HG03378 (cell line): ENCODE data around the gene GNL2.
"Not testable (repeated sequence)": the region's sequence is repeated elsewhere in the genome, so short reads cannot be mapped to it uniquely, and the experiment has no call there.

Experiments
- ATAC-seq: cut with Tn5 transposase; IDR thresholded peaks from one replicate; pipeline ENCODE4 v1.9.1; 2021; ENCODE audit warnings: mild to moderate bottlenecking, moderate library complexity; ENCODE audit not compliant: unreplicated experiment

The GNL2 gene

DNA sequence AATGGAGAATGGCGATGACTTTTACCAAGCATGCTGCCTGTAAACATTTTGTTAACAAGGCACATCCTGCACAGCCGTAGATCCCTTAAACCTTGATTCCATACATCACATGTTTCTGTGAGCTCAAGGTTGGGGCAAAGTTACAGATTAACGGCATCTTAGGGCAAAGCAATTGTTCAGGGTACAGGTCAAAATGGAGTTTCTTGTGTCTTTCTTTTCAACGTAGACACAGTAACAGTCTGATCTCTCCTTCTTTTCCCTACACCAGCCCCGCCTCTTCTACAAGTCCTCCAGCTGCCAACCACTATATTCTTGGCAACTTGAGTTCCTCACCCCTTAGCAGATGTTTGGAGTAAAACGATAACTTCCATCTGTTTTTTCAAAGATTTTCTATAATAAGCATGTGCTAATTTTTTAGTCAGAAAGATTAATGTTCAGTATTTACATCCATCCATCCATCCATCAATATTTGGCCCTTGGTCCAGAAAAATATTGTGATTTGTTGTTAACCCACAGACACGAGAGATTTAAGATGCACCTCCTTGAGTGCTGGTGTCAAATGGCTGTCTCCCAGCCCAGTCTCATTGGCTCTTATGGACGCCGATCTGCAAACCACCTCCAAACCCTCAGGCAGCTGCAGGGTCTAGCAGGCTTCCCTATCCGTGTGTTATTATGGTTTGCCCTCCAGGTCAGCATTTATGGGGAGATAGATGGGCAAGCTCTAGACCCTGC lies 35.2 kb downstream of the GNL2 start:
- ATAC-seq = no peak

DNA sequence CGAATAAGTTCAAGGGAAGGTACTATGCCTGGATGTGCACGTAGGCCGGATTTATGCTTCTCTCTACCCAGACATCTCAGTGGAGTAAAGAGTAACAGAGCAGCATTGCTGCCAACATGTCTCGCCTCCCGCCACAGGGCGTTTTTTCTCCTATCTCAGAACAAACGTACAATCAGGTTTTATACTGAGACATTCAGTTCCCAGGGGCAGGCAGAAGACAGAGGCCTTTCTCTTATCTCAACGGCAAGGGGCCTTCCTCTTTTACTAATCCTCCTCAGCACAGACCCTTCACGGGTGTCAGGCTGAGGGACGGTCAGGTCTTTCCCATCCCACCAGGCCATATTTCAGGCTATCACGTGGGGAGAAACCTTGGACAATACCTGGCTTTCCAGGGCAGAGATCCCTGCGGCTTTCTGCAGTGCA lies 35.8 kb downstream of the GNL2 start:
- not testable (repeated sequence) for ATAC-seq

DNA sequence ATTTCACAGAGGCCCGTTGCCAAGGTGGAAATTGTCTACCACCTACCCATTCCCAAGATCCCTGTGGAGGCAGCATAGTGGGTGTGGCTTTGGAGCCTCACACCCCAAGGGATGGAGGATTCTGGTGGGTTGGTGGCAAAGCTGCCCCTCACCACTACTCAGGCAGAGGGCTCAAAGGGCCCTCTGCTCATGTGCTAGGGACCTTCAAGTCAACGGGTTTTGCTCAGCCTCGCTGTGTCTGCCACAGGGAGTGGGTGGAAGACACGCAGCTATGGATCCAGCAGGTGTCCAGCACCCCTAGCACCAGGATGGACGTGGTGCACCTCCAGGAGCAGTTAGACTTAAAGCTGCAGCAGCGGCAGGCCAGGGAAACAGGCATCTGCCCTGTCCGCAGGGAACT lies 36.7 kb downstream of the GNL2 start:
- no peak for ATAC-seq

DNA sequence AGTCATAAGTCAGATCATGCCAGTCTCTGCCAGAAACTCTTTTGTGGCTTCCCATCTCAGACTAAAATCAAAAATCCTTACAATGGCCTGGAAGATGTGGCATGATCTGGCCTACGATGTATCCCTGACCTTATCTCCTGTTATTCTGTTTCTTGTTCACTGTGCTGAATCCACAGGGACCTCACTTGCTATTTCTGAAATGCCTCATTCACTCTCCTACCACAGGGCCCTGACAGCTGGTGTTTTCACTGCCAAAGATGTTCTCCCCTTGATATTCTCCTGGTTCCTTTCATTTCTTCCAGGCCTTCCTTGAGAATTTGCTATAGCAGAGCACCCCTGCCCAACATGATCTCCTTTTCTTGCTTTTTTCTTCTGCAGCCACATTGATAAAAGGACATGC lies 37.3 kb downstream of the GNL2 start:
- ATAC-seq = no peak

DNA sequence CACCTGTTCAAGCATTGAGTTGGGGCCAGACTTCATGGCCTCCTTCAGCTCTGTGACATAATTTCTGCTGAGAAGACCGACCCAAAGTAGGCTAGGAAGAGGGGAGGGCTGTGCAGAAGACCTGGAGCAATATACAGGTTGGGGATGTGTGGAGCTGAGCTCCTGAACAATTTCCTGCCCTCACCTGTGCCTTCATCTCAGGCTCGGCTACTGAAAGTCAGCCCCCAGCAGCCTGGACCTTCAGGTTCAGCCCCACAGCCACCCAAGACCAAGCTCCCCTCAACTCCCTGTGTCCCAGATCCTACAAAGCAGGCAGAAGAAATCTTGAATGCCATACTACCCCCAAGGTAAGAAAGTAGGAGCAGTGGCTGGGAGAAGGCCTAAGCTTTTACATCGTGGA lies 38.3 kb downstream of the GNL2 start:
- no peak for ATAC-seq

DNA sequence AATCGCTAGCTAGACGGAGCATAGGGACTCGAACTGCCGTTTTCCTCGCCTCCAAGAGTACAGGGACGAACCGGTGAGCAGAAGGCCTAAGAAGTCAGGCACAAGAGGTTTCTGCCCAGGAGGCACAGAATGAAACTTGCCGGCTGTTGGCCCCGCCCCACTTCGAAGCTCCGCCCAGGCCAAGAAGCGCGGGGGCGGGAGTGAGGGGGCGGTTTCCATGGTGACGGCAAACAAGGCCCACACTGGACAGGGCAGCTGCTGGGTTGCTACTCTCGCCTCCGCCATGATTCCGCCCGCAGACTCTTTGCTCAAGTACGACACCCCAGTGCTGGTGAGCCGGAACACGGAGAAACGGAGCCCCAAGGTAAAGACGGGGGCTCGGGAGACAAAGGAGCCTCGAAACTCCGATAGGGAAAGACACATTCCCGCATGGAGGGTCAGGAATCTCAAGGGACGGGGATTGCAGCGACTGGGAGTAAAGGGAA lies 39.0 kb downstream of the GNL2 start, which contains the start of gene DNALI1:
Gene DNALI1, plus strand, starts transcription at position 229 of the 485 bp plus-strand sequence. Its CDS starts 55 bp downstream, at position 284.
- ATAC-seq = no peak

DNA sequence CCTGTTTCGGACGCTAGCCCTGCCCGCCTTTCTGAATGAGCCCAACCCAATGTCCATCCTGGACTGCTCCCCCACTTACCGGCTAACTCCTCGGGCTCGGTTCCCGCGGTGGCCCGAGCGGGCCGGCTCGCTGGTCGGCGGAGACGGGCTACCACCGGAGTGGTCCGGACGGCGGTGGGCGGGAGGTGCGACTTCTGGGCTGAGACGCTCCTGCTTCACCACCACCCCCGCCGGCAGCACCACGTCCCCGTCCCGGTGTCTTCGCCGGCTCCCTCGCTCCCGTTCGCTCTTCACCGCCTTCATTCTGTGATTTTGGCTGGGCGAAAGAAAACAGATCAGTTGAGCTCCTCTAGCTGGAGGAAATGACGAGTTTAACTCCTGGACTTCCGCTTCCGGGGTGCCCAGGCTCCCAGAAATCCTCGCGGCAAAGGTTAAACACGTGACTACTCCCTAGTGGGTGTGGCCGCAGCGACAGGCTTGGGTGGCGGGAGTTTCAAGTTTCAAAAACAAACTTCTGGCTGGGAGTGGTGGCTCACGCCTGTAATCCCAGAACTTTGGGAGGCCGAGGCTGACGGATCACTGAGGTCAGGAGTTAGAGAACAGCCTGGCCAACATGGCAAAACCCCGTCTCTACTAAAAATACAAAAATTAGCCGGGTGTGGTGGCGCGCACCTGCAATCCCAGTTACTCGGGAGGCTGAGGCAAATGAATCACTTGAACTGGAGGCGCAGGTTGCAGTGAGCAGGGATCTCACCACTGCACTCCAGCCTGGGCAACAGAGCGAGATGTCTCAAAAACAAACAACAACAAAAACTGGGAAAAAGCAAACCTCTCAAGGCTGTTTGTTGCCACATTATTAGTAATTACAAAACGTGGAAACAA lies 41.6 kb downstream of the GNL2 start, which contains the start of gene SNIP1:
Gene SNIP1, minus strand, starts transcription at position 367 of the 882 bp plus-strand sequence. Its CDS starts 64 bp downstream, at position 303.
- ATAC-seq = peak; percentile 80

DNA sequence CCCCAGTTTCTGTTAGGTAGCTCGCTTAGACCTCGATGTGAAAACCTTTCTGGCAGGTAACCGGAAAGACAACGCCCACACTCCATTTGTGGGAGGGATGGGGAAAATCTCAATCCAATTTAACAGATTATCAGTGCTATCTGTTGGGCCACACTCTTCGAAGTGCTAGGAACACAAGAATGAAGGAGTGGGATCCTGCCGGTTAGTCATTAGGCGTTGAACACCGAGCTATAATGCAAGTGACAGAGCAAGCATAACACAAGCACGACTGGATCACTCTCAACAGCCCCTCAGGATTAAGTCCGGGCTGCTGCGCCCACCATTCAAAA lies 42.2 kb downstream of the GNL2 start:
- ATAC-seq = no peak

DNA sequence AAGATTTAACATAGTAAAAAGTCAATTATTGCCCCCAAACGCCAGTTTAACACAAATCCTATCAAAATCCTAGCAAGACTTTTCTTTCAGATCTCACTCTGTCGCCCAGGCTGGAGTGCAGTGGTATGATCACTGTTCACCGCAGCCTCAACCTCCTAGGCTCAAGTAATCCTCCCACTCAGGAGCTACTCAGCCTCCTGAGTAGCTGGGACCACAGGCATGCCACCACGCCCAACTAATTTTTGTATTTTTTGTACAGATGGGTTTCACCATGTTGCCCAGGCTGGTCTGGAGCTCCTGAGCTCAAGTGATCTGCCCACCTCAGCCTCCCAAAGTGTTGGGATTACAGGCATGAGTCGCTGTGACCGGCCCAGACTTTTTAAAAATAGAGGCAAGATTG lies 46.4 kb downstream of the GNL2 start:
- ATAC-seq = no peak

DNA sequence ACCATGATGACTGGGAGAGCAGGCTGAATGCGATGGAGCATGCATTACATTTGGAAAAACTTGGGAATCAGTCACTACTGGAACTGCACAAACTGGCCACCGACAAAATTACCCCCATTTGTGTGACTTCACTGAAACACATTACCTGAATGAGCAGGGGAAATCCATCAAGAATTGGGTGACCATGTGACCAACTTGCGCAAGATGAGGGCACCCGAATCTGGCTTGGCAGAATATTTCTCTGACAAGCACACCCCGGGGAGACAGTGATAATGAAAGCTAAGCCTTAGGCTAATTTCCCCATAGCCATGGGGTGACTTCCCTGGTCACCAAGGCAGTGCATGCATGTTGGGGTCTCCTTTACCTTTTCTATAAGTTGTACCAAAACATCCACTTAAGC lies 50.7 kb downstream of the GNL2 start:
- no peak for ATAC-seq

DNA sequence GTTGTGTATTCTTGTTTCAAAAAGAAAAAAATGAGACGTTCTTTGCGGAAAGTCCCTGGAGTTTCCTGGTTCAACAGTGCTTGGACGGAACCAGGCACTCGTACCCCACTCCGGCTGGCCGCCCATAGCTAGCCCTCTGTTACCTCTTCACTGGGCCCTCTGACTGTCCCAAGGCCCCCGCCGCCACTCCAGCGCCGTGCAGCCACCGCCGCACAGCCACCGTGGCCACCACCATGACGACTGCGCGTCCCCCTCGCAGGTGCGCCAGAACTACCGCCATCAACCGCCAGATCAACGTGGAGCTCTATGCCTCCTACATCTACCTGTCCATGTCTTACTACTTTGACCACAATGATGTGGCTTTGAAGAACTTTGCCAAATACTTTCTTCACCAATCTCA lies 51.2 kb downstream of the GNL2 start:
- ATAC-seq = no peak

DNA sequence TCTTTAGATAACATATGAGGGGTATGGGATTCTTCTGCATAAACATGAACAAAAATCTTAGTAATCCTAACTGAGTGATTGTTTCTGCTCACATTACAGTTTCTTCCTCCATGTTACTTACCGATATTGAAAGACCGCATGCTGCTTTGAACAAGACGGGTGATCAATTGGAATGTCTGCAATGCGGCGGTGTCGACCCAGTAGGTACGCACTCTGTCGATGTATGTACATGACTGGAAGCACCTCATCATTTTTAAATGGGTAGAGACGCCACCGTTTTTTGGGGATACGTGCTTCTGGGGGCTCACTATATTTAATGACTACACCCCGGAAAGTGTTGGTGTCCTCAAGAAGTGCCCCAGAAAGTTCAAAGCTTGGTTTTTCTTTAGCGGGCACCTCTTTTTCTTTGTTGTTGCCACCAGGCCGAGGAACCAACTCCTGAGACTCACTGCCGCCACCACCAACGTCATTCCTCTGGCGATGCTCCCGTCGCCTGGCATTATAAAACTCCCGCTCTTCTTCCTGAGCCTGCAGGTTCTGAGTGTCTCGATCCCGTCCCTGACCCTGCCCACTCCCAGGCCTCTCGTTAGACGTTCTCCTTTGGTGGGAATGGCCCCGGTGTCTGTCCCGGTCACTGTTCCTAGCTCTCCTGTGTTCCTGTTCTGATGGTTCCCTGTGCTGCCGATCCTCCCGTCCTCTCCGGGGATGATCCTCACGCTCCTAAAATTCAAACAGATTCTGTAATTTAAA lies 55.5 kb downstream of the GNL2 start:
- ATAC-seq = no peak

DNA sequence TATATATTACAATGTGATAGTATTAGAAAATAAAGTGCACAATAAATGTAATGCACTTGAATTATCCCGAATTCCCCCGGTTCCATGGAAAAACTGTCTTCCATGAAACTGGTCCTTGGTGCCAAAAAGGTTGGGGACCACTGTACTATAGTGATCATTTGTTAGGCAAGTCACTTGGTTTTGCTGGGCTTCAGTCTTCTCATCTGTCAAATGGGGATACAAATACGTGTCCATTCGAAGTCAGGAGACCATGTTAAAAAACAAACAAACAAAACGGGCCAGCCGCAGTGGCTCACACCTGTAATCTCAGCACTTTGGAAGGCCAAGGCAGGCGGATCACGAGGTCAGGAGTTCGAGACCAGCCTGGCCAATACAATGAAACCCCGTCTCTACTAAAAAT lies 56.6 kb downstream of the GNL2 start:
- not testable (repeated sequence) for ATAC-seq

DNA sequence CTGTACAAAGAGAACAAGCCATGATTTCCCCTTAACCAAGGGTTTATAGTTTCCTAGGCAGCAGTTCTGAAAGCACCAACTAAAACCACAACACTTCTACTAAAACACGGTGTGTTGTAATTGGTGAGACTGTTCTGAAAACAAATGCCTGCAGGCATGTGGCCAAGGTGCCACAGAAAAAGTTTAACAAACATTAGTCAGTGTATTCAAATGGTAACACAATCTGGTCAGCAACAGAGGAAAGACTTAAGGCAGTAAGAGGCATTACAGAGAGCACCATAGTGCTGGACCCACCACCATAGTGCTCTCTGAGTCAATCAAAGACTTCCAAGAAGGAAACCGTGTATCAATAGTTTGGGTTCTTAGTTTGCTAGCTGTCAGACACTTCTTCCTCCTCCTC lies 58.4 kb downstream of the GNL2 start:
- ATAC-seq = no peak

DNA sequence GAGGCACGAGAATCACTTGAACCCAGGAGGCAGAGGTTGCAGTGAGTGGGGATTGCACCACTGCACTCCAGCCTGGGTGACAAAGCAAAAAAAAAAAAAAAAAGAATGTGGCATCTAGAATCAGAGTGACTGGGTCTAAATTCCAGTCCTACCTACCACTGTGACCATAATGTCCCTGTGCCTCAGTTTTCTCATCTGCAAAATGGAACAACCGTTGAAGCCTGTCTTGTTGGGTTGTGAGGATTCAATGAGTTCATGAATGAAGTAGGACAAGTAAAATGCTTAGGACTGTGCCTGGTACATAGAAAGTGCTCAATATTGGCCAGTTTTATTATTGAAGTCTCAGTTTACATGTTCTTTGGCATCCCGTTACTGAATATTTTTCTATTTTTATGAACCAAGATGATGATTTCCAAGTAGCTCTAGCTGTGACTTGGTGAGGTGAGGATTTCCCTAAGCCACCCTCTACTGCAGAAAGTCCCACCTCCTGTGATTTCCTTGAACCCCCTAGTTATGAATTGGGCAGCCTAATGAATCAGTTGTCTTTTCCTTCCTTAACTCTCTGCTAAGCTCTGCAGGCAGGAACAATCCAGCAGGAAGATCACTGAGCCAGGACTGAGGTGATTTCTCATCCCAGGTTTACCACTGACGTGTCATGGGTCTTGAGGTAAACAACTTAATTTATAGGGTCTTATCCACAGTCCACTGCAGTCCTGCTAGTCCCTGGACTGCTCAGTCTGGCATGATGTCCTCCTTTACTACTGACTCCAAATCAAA lies 62.2 kb downstream of the GNL2 start:
- no peak for ATAC-seq

DNA sequence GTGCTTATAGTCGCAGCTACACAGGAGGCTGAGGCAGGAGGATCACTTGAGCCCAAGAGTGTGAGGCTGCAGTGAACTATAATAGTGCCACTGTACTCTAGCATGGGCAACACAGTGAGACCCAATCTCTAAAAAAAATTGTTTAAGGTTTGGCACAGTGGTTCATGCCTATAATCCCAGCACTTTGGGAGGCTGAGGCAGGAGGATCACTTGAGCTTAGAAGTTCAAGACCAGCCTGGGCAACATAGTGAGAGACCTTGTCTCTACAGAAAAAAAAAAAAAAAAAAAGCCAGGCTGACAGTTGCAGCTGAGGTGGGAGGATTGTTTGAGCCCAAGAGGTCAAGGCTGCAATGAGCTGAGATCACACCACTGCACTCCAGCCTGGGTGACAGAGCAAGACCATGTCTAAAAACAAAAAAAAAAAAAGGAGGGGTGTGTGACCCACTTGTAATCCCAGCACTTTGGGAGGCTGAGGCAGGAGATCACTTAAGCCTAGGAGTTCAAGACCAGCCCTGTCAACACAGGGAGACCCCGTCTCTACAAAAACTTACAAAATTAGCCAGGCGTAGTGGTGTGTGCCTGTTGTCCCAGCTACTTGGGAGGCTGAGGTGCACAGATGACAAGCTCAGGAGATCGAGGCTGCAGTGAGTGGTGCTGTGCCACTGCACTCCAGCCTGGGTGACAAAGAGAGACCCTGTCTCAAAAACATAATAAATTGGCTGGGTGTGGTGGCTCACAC lies 63.1 kb downstream of the GNL2 start:
- not testable (repeated sequence) for ATAC-seq

DNA sequence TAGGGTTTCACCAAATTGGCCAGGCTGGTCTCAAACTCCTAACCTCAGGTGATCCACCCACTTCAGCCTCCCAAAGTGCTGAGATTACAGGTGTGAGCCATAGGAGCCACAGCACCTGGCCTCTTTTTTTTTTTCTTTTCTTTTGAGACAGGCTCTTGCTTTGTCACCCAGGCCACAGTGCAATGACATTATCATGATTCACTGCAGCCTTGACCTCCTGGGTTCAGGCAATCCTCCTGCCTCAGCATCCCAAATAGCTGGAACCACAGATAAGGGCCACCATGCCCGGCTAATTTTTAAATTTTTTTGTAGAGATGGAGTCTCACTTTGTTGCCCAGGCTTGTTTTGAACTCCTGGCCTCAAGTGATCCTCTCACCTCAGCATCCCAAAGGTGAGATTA lies 65.8 kb downstream of the GNL2 start:
- ATAC-seq = not testable (repeated sequence)

DNA sequence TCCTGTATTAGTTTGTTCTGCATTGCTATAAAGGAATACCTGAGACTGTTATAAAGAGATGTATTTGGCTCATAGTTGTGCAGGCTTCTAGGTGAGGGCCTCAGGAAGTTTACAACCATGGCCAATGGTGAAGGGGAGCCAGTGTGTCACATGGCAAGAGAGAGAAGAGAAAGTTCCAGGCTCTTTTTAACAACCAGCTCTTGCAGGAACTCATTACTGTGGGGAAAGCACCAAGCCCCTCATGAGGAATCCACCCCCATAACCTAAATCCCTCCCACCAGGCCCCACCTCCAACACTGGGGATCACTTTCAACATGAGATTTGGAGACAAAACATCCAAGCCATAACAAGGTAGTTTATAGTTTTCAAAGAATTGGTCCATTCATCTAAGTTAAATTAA lies 76.1 kb downstream of the GNL2 start:
- no peak for ATAC-seq

DNA sequence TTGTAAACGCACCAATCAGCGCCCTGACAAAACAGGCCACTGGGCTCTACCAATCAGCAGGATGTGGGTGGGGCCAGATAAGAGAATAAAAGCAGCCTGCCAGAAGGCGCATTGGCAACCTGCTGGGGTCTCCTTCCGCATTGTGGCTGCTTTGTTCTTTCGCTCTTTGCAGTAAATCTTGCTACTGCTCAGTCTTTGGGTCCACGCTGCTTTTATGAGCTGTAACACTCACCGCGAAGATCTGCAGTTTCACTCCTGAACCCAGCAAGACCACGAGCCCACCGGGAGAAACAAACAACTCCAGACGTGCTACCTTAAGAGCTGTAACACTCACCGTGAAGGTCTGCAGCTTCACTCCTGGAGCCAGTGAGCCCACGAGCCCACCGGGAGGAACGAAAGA lies 76.8 kb downstream of the GNL2 start:
- ATAC-seq = not testable (repeated sequence)

DNA sequence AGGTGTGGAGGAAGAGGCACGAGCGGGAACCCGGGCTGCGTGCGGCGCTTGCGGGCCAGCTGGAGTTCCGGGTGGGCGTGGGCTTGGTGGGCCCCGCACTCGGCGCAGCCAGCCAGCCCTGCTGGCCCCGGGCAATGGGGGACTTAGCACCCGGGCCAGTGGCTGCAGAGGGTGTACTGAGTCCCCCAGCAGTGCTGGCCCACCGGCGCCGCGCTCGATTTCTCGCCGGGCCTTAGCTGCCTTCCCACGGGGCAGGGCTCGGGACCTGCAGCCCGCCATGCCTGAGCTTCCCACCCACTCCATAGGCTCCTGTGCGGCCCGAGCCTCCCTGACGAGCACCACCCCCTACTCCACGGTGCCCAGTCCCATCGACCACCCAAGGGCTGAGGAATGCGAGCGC lies 77.5 kb downstream of the GNL2 start:
- not testable (repeated sequence) for ATAC-seq
